ENCODE measurements around the gene TNNI2.
"Not testable (repeated sequence)": the region's sequence is repeated elsewhere in the genome, so short reads cannot be mapped to it uniquely, and the experiment has no call there.

TNNI2 gene

GRCh38 chr11:1872267-1872985, 33.6 kb downstream of the TNNI2 start:
- Histone ChIP-seq H3K27me3 (ENCODE audit: insufficient read depth, poor library complexity, severe bottlenecking) (no peaks in the 10 kb centered on the region), H3K9me3 (ENCODE audit: severe bottlenecking) (no peaks in the 10 kb centered on the region), H3K4me1 (ENCODE audit: insufficient read depth, poor library complexity, severe bottlenecking) (peaks cover 22% of the 10 kb centered on the region), H3K4me3 (ENCODE audit: severe bottlenecking) (no peak overlapping the region), H3K27ac (ENCODE audit: poor library complexity, severe bottlenecking) (peak overlapping the region; percentile 58), H3K36me3 (ENCODE audit: low read depth) (no peaks in the 10 kb centered on the region)
- ATAC-seq (ENCODE audit: low read depth): no peak
- DNase-seq (ENCODE audit: low spot score): no peak
- no peak for TF ChIP-seq CTCF (IDR thresholded peaks at IDR 0.05; ENCODE audit: poor library complexity, severe bottlenecking)

- Histone ChIP-seq H3K4me3 (ENCODE audit: severe bottlenecking) (no peak overlapping the region), H3K4me1 (ENCODE audit: insufficient read depth, poor library complexity, severe bottlenecking) (peaks cover 25% of the 10 kb centered on the region), H3K27me3 (ENCODE audit: insufficient read depth, poor library complexity, severe bottlenecking) (no peaks in the 10 kb centered on the region), H3K9me3 (ENCODE audit: severe bottlenecking) (no peaks in the 10 kb centered on the region), H3K27ac (ENCODE audit: poor library complexity, severe bottlenecking) (peak overlapping the region; percentile 58), H3K36me3 (ENCODE audit: low read depth) (no peaks in the 10 kb centered on the region)
- peak; percentile 65 for ATAC-seq (ENCODE audit: low read depth)
- DNase-seq (ENCODE audit: low spot score): no peak
- no peak for TF ChIP-seq CTCF (IDR thresholded peaks at IDR 0.05; ENCODE audit: poor library complexity, severe bottlenecking)
These were observed 34.4 kb downstream of the TNNI2 start for GRCh38 chr11:1873048-1873812.

GRCh38 chr11:1873813-1874150, 35.0 kb downstream of the TNNI2 start:
- DNase-seq (ENCODE audit: low spot score); H3K27me3 ChIP-seq (ENCODE audit: insufficient read depth, poor library complexity, severe bottlenecking); H3K9me3 ChIP-seq (ENCODE audit: severe bottlenecking); ATAC-seq (ENCODE audit: low read depth); H3K36me3 ChIP-seq (ENCODE audit: low read depth); H3K4me3 ChIP-seq (ENCODE audit: severe bottlenecking): not testable (repeated sequence)
- H3K27ac ChIP-seq (ENCODE audit: poor library complexity, severe bottlenecking): peak overlapping the region; percentile 58
- peaks cover 25% of the 10 kb centered on the region for H3K4me1 ChIP-seq (ENCODE audit: insufficient read depth, poor library complexity, severe bottlenecking)

GRCh38 chr11:1874441-1875092, 35.8 kb downstream of the TNNI2 start:
- not testable (repeated sequence) for ATAC-seq (ENCODE audit: low read depth); DNase-seq (ENCODE audit: low spot score)
- H3K27ac ChIP-seq (ENCODE audit: poor library complexity, severe bottlenecking): peak overlapping the region; percentile 93

GRCh38 chr11:1875093-1875850, 36.5 kb downstream of the TNNI2 start:
- Histone ChIP-seq H3K9me3 (ENCODE audit: severe bottlenecking) (no peaks in the 10 kb centered on the region), H3K4me1 (ENCODE audit: insufficient read depth, poor library complexity, severe bottlenecking) (peaks cover 25% of the 10 kb centered on the region), H3K36me3 (ENCODE audit: low read depth) (no peaks in the 10 kb centered on the region), H3K27ac (ENCODE audit: poor library complexity, severe bottlenecking) (peak overlapping the region; percentile 93), H3K27me3 (ENCODE audit: insufficient read depth, poor library complexity, severe bottlenecking) (no peaks in the 10 kb centered on the region), H3K4me3 (ENCODE audit: severe bottlenecking) (no peak overlapping the region)
- no peak for DNase-seq (ENCODE audit: low spot score)
- ATAC-seq (ENCODE audit: low read depth): no peak
- TF ChIP-seq CTCF (IDR thresholded peaks at IDR 0.05; ENCODE audit: poor library complexity, severe bottlenecking): no peak

More at GRCh38 chr11:1874441-1875092, 35.8 kb downstream of the TNNI2 start:
- H3K36me3 ChIP-seq (ENCODE audit: low read depth); H3K4me3 ChIP-seq (ENCODE audit: severe bottlenecking); H3K27me3 ChIP-seq (ENCODE audit: insufficient read depth, poor library complexity, severe bottlenecking); H3K9me3 ChIP-seq (ENCODE audit: severe bottlenecking): not testable (repeated sequence)
- H3K4me1 ChIP-seq (ENCODE audit: insufficient read depth, poor library complexity, severe bottlenecking): peaks cover 25% of the 10 kb centered on the region

- not testable (repeated sequence) for DNase-seq (ENCODE audit: low spot score); ATAC-seq (ENCODE audit: low read depth); H3K27me3 ChIP-seq (ENCODE audit: insufficient read depth, poor library complexity, severe bottlenecking); H3K4me3 ChIP-seq (ENCODE audit: severe bottlenecking); H3K36me3 ChIP-seq (ENCODE audit: low read depth); H3K9me3 ChIP-seq (ENCODE audit: severe bottlenecking)
- peaks cover 25% of the 10 kb centered on the region for H3K4me1 ChIP-seq (ENCODE audit: insufficient read depth, poor library complexity, severe bottlenecking)
- H3K27ac ChIP-seq (ENCODE audit: poor library complexity, severe bottlenecking): peak overlapping the region; percentile 93
These were observed 37.1 kb downstream of the TNNI2 start for GRCh38 chr11:1875851-1876301.

Measured in RWPE2 (cell line).